IMR-90 (cell line): ENCODE data around the gene ALDOA. TPM values are rescaled to one million over a fixed set of nuclear protein-coding genes. Genes with fewer than 3 reads are reported as not detected.

Experiments used
- ATAC-seq: fragments of 200-7000 bp; cut with Tn5 transposase; 2 replicates; pipeline ENCODE4 v1.9.1; 2020; ENCODE audit warnings: low read depth, mild to moderate bottlenecking, moderate library complexity
- BruUV-seq: library from RNA; stranded (reverse); fragments of 400-500 nt; replicated peaks from 2 replicates; lab custom pipeline; 2021; lab: Mats Ljungman, UMichigan
- CTCF ChIA-PET: fragments of 300-600 bp; formaldehyde crosslinking; extraction: SDS; loops from one replicate; lab custom pipeline; 2021; ENCODE audit warnings: antibody characterized with exemption; lab: Yijun Ruan, JAX
- POLR2A ChIA-PET: fragments of 300-600 bp; sonication (Branson Sonifier 250); formaldehyde crosslinking; loops from one replicate; lab custom pipeline; 2022; ENCODE audit warnings: antibody characterized with exemption; ENCODE audit not compliant: unreplicated experiment; lab: Charles Lee
- DNase-seq: peaks from one replicate; pipeline ENCODE4 v3.0.0; 2013
- H2AFZ ChIP-seq: replicated peaks from 2 replicates; pipeline ENCODE3; 2013; ENCODE audit warnings: low read length, mild to moderate bottlenecking; ENCODE audit not compliant: poor library complexity
- H2AK5ac ChIP-seq: 2 replicates; pipeline ENCODE4 v1.6.1; 2013; ENCODE audit warnings: low read depth, low read length, inconsistent platforms
- H2AK9ac ChIP-seq: replicated peaks from 2 replicates; pipeline ENCODE3; 2013; ENCODE audit warnings: mild to moderate bottlenecking, low read depth, low read length, moderate library complexity; ENCODE audit not compliant: poor library complexity
- H2BK120ac ChIP-seq: 2 replicates; pipeline ENCODE4 v1.6.1; 2013; ENCODE audit warnings: low read depth, low read length, inconsistent platforms
- H2BK15ac ChIP-seq: 3 replicates; pipeline ENCODE4 v1.6.1; 2013; ENCODE audit warnings: low read depth, low read length, inconsistent platforms
- H2BK20ac ChIP-seq: 2 replicates; pipeline ENCODE4 v1.6.1; 2013; ENCODE audit warnings: low read depth, mild to moderate bottlenecking, inconsistent platforms, low read length, moderate library complexity
- H2BK5ac ChIP-seq: 2 replicates; pipeline ENCODE4 v1.6.1; 2013; ENCODE audit warnings: mild to moderate bottlenecking, low read depth, low read length, inconsistent platforms; ENCODE audit not compliant: poor library complexity, severe bottlenecking
- H3K14ac ChIP-seq: replicated peaks from 2 replicates; pipeline ENCODE4 v1.6.1; 2013; ENCODE audit warnings: low read depth, low read length, inconsistent platforms
- H3K18ac ChIP-seq: 2 replicates; pipeline ENCODE4 v1.6.1; 2013; ENCODE audit warnings: low read depth, low read length, control low read depth
- H3K23ac ChIP-seq: 2 replicates; pipeline ENCODE4 v1.6.1; 2013; ENCODE audit warnings: low read depth, low read length, inconsistent platforms
- H3K27ac ChIP-seq: 2 replicates; pipeline ENCODE4 v1.5.1; 2013; ENCODE audit warnings: mild to moderate bottlenecking, control low read depth, low read length; ENCODE audit not compliant: insufficient read depth
- H3K27me3 ChIP-seq: 2 replicates; pipeline ENCODE4 v1.6.1; 2013; ENCODE audit warnings: low read length; ENCODE audit not compliant: control insufficient read depth, insufficient read depth
- H3K36me3 ChIP-seq: 2 replicates; pipeline ENCODE4 v1.6.1; 2013; ENCODE audit warnings: low read length, mixed read lengths; ENCODE audit not compliant: control insufficient read depth, insufficient read depth
- H3K4ac ChIP-seq: 2 replicates; pipeline ENCODE4 v1.6.1; 2013; ENCODE audit warnings: low read depth, low read length, inconsistent platforms
- H3K4me1 ChIP-seq: 2 replicates; pipeline ENCODE4 v1.6.1; 2013; ENCODE audit warnings: low read length, mixed read lengths; ENCODE audit not compliant: control insufficient read depth, insufficient read depth
- H3K4me2 ChIP-seq: 2 replicates; pipeline ENCODE4 v1.6.1; 2013; ENCODE audit warnings: low read depth, mild to moderate bottlenecking, control low read depth, low read length, moderate library complexity
- H3K4me3 ChIP-seq: 2 replicates; pipeline ENCODE4 v1.5.1; 2013; ENCODE audit warnings: low read depth, mild to moderate bottlenecking, control low read depth, low read length, moderate library complexity; ENCODE audit not compliant: insufficient read depth
- H3K56ac ChIP-seq: 2 replicates; pipeline ENCODE4 v1.6.1; 2013; ENCODE audit warnings: low read length, inconsistent platforms; ENCODE audit not compliant: insufficient read depth; ENCODE audit errors: extremely low read depth
- H3K79me1 ChIP-seq, 2 experiments: 2 replicates each; pipeline ENCODE4 v1.6.1; 2013; ENCODE audit warnings: low read length in 2 of 2, inconsistent platforms in 1 of 2, low read depth in 1 of 2
- H3K9ac ChIP-seq: 2 replicates; pipeline ENCODE4 v1.6.1; 2013; ENCODE audit warnings: low read depth, low read length, control low read depth
- H3K9me1 ChIP-seq: 2 replicates; pipeline ENCODE4 v1.6.1; 2013; ENCODE audit warnings: low read length, inconsistent platforms; ENCODE audit not compliant: insufficient read depth
- H3K9me3 ChIP-seq: 2 replicates; pipeline ENCODE4 v1.6.1; 2013; ENCODE audit warnings: low read length; ENCODE audit not compliant: control insufficient read depth, insufficient read depth
- H4K20me1 ChIP-seq: 2 replicates; pipeline ENCODE4 v1.6.1; 2013; ENCODE audit warnings: low read length, inconsistent platforms; ENCODE audit not compliant: insufficient read depth
- H4K5ac ChIP-seq: 2 replicates; pipeline ENCODE4 v1.6.1; 2013; ENCODE audit warnings: mild to moderate bottlenecking, low read depth, low read length, control low read depth
- H4K8ac ChIP-seq, 2 experiments: 2 replicates each; pipeline ENCODE4 v1.6.1; 2013; ENCODE audit warnings: low read depth in 2 of 2, low read length in 2 of 2, control low read depth in 1 of 2, inconsistent platforms in 1 of 2
- H4K91ac ChIP-seq: 2 replicates; pipeline ENCODE4 v1.6.1; 2013; ENCODE audit warnings: low read depth, low read length, inconsistent platforms; ENCODE audit not compliant: insufficient read depth
- BHLHE40 ChIP-seq: fragments of 150-350 bp; IDR thresholded peaks from 2 replicates; pipeline ENCODE4 v1.6.1; 2016; ENCODE audit warnings: mild to moderate bottlenecking, low read depth, low read length
- CHD1 ChIP-seq: IDR thresholded peaks from 2 replicates; pipeline ENCODE4 v1.6.1; 2012; ENCODE audit warnings: low read depth, low read length, improper control_type of control experiment
- MAFK ChIP-seq: IDR thresholded peaks from 2 replicates; pipeline ENCODE4 v1.6.1; 2012; ENCODE audit warnings: low read depth, low read length, improper control_type of control experiment
- MXI1 ChIP-seq: IDR thresholded peaks from 2 replicates; pipeline ENCODE4 v1.6.1; 2012; ENCODE audit warnings: low read depth, mild to moderate bottlenecking, low read length, moderate library complexity, borderline replicate concordance
- POLR2A ChIP-seq: IDR thresholded peaks from 2 replicates; pipeline ENCODE4 v1.6.1; 2012; ENCODE audit warnings: mild to moderate bottlenecking, low read depth, low read length
- RAD21 ChIP-seq: IDR thresholded peaks from 2 replicates; pipeline ENCODE4 v1.6.1; 2012; ENCODE audit warnings: low read length, improper control_type of control experiment
- RCOR1 ChIP-seq: IDR thresholded peaks from 2 replicates; pipeline ENCODE4 v1.6.1; 2012; ENCODE audit warnings: mild to moderate bottlenecking, low read length, improper control_type of control experiment; ENCODE audit not compliant: insufficient replicate concordance
- RFX5 ChIP-seq: IDR thresholded peaks from 2 replicates; pipeline ENCODE4 v1.8.0; 2012; ENCODE audit warnings: low read depth, mild to moderate bottlenecking, low read length, moderate library complexity
- WGBS, 2 experiments: methylation state at CpG; one replicate each; pipeline versions ENCODE4 v1.1.5 to v1.1.7; 2013; ENCODE audit warnings: missing lambda C conversion rate in 2 of 2; ENCODE audit not compliant: insufficient read length in 1 of 2; ENCODE audit errors: extremely low coverage in 2 of 2; 5-methylcytosine and 5-hydroxymethylcytosine counted together
- dilution Hi-C: fragments of 300-500 bp; cut with HindIII; formaldehyde crosslinking; loops from one replicate; pipeline ENCODE4 v1.14.3; 2018; ENCODE audit warnings: low sequenced_read_pairs; ENCODE audit not compliant: unreplicated experiment
- in situ Hi-C: fragments of 300-500 bp; cut with MboI; formaldehyde crosslinking; loops from 3 replicates; pipeline ENCODE4 v1.14.3; 2019; ENCODE audit warnings: low sequenced_read_pairs, inconsistent platforms, mixed read lengths
- intact Hi-C: fragments of 100-400 bp; cut with micrococcal nuclease; formaldehyde crosslinking; loops from 2 replicates; pipeline ENCODE4 v1.10.0; 2022
- polyA plus RNA-seq, 3 experiments: library from polyadenylated mRNA; depleted of rRNA; stranded (reverse); fragments of >200 nt; gene quantifications; 2 replicates each; pipeline ENCODE4 v1.2.3, GENCODE V29; 2012; ENCODE audit warnings: low replicate concordance in 1 of 3
- total RNA-seq: library from RNA; depleted of rRNA; stranded (reverse); fragments of >200 nt; gene quantifications from 2 replicates; pipeline ENCODE4 v1.2.3, GENCODE V29; 2012
- TF ChIP-seq, protein P1 (sequence below): conservative IDR thresholded peaks from 2 replicates; pipeline ENCODE4 v1.5.1; 2012; ENCODE audit warnings: mild to moderate bottlenecking, low read depth, low read length, improper control_type of control experiment
- TF ChIP-seq, protein P2 (sequence below): fragments of 150-350 bp; IDR thresholded peaks from 2 replicates; pipeline ENCODE4 v1.6.1; 2016; ENCODE audit warnings: low read depth, mild to moderate bottlenecking, low read length, moderate library complexity, borderline replicate concordance

The ALDOA gene
- total and polyA plus RNA-seq, 2 of the 4 experiments (the other 2 are of a cell fraction), result 1,697 to 1,990 TPM

DNA sequence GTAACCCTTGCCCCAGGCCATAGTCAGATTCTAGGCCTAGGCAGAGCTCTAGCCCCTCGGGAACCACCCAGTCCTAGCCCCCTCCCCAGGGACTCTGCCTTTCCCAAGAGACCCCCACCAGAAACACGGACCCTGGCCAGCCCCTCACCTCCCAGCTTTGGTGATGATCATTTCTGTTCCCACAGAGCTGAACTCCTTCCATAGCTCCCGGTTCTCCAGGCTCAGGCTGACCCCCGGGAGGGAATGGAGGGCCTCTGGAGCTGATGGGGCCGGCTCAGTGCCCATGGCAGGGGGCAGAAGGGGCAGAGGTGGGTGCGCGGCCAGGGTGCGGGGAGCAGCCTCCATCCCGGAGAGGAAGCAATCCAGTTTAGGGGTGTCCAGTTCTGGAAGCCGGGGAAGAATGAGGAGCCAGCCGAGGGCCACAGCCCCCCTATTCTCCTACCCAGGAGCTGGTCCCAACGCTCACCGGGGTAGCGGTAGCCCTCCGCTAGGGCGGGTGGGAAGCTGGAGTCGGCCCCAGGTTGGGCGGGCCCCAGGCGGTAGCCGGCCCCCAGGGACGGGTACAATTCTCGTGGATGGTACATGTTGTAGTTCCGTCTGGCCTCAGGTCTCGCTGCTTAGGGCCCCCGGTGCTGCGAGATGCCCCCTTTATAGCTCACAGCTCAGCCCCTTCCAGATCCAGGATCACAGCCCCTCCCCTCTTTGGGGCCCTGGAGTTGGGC is 25.2 kb downstream of the ALDOA start:
- Histone ChIP-seq H3K14ac (no peak overlapping the region), H3K79me1 (peaks cover 0 to 18% of the 10 kb centered on the region in 2 experiments; a peak in 2 of 4 replicates), H4K8ac (peak overlapping the region in 1 of 2 experiments; percentile 84; a peak in 1 of 4 replicates), H3K4me1 (peaks cover 11% of the 10 kb centered on the region), H3K4me2 (no peak overlapping the region), H3K9me1 (no peaks in the 10 kb centered on the region), H3K27me3 (no peaks in the 10 kb centered on the region), H2BK5ac (no peak overlapping the region), H3K4ac (peak overlapping the region; percentile 45; the same call in 1 of the 2 replicates), H3K36me3 (peaks cover 10% of the 10 kb centered on the region), H4K20me1 (no peaks in the 10 kb centered on the region), H3K9me3 (no peaks in the 10 kb centered on the region), H2AFZ (peak overlapping the region; percentile 83), H4K5ac (no peak overlapping the region), H4K91ac (no peak overlapping the region), H3K9ac (no peak overlapping the region), H3K56ac (no peak overlapping the region), H3K18ac (no peak overlapping the region), H3K27ac (no peak overlapping the region), H2AK5ac (peak overlapping the region; percentile 25), H2BK120ac (0 out of 2 replicates have a peak overlapping the region, but pooled peaks have one; percentile 59), H3K4me3 (no peak overlapping the region), H3K23ac (no peak overlapping the region), H2BK15ac (no peak overlapping the region; the same call in 2 of the 3 replicates), H2AK9ac (peak overlapping the region; percentile 79), H2BK20ac (no peak overlapping the region)
- ChIA-PET CTCF (interaction anchor here (1.0 kb wide), 1 partner anchor 538 kb away, joined by 4 read pairs; no protein-coding TSS in a partner anchor), POLR2A (no interaction called here)
- WGBS, 2 experiments, result 60% methylated on average over 3 of the region's 26 CpGs; no CpG with 5 or more reads in 1 of the 2 experiments
- in situ Hi-C loops (no loop called here), intact Hi-C loops (loop anchor here (10.0 kb wide), 1 partner anchor 314 kb away; the partner anchor contains the start of gene ZNF771), dilution Hi-C loops (no loop called here)
- BruUV-seq, result no TSS peak
- no peak for TF ChIP-seq CHD1
- TF ChIP-seq POLR2A, result no peak
- TF ChIP-seq BHLHE40, result no peak
- TF ChIP-seq, protein P1, sequence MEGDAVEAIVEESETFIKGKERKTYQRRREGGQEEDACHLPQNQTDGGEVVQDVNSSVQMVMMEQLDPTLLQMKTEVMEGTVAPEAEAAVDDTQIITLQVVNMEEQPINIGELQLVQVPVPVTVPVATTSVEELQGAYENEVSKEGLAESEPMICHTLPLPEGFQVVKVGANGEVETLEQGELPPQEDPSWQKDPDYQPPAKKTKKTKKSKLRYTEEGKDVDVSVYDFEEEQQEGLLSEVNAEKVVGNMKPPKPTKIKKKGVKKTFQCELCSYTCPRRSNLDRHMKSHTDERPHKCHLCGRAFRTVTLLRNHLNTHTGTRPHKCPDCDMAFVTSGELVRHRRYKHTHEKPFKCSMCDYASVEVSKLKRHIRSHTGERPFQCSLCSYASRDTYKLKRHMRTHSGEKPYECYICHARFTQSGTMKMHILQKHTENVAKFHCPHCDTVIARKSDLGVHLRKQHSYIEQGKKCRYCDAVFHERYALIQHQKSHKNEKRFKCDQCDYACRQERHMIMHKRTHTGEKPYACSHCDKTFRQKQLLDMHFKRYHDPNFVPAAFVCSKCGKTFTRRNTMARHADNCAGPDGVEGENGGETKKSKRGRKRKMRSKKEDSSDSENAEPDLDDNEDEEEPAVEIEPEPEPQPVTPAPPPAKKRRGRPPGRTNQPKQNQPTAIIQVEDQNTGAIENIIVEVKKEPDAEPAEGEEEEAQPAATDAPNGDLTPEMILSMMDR, result no peak
- TF ChIP-seq, protein P2, sequence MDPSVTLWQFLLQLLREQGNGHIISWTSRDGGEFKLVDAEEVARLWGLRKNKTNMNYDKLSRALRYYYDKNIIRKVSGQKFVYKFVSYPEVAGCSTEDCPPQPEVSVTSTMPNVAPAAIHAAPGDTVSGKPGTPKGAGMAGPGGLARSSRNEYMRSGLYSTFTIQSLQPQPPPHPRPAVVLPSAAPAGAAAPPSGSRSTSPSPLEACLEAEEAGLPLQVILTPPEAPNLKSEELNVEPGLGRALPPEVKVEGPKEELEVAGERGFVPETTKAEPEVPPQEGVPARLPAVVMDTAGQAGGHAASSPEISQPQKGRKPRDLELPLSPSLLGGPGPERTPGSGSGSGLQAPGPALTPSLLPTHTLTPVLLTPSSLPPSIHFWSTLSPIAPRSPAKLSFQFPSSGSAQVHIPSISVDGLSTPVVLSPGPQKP, result no peak
- TF ChIP-seq RCOR1, result no peak
- TF ChIP-seq RFX5, result no peak
- TF ChIP-seq MXI1, result no peak
- no peak for TF ChIP-seq MAFK
- TF ChIP-seq RAD21, result no peak
- ATAC-seq (no peak), DNase-seq (no peak)
